ENCODE data around the gene PHF21B.

GRCh38 chr22:44861245-44861644 is 148.6 kb downstream of the PHF21B start:
- TF ChIP-seq CTCF (IDR thresholded peaks at IDR 0.05) (no peak), POLR2A (IDR thresholded peaks at IDR 0.05) (no peak)
